Lung (tissue), 12 donors: ENCODE results near the gene AGAP1. TPM values are rescaled to one million over a fixed set of nuclear protein-coding genes. Genes with fewer than 3 reads are reported as not detected.

ENCODE experiments used
- ATAC-seq: fragments of 200-7000 bp; cut with Tn5 transposase; one replicate; pipeline ENCODE4 v1.9.1; 2020; ENCODE audit warnings: moderate number of reproducible peaks; ENCODE audit not compliant: insufficient read depth, low FRiP score
- DNase-seq, 3 donors: peaks; one replicate each; pipeline ENCODE4 v3.0.0-alpha.2; 2013 to 2017
- H3K27ac ChIP-seq, 2 donors: one replicate each; pipeline ENCODE4 v1.5.1; 2013; ENCODE audit warnings: mild to moderate bottlenecking in 2 of 2, moderate library complexity in 2 of 2, control low read depth in 1 of 2, inconsistent platforms in 1 of 2, low read depth in 1 of 2, low read length in 1 of 2
- H3K27me3 ChIP-seq, 3 donors: one replicate each; pipeline ENCODE4 v1.5.1; 2013; ENCODE audit warnings: low read length in 2 of 3; ENCODE audit not compliant: control insufficient read depth in 3 of 3, insufficient read depth in 3 of 3
- H3K36me3 ChIP-seq, 4 donors: one replicate each; pipeline ENCODE4 v1.5.1; 2013; ENCODE audit warnings: low read length in 4 of 4, mild to moderate bottlenecking in 1 of 4, moderate library complexity in 1 of 4; ENCODE audit not compliant: control insufficient read depth in 4 of 4, insufficient read depth in 4 of 4
- H3K4me1 ChIP-seq, 5 donors: one replicate each; pipeline ENCODE4 v1.5.1; 2013; ENCODE audit warnings: low read length in 5 of 5, mild to moderate bottlenecking in 2 of 5, moderate library complexity in 1 of 5; ENCODE audit not compliant: control insufficient read depth in 5 of 5, insufficient read depth in 5 of 5
- H3K4me3 ChIP-seq: one replicate; pipeline ENCODE4 v1.5.1; 2013; ENCODE audit warnings: mild to moderate bottlenecking, control low read depth, moderate library complexity
- H3K9ac ChIP-seq, 2 donors: one replicate each; pipeline ENCODE4 v1.5.1; 2013; ENCODE audit warnings: low read length in 2 of 2, control low read depth in 1 of 2; ENCODE audit not compliant: insufficient read depth in 1 of 2
- H3K9me3 ChIP-seq, 4 donors: one replicate each; pipeline ENCODE4 v1.5.1; 2013; ENCODE audit warnings: low read length in 3 of 4, mild to moderate bottlenecking in 1 of 4, moderate library complexity in 1 of 4; ENCODE audit not compliant: control insufficient read depth in 4 of 4, insufficient read depth in 3 of 4
- WGBS, 2 donors: extraction: QIAGEN DNeasy Blood & Tissue Kit; methylation state at CpG; one replicate each; pipeline ENCODE4 v1.1.7; 2013; 5-methylcytosine and 5-hydroxymethylcytosine counted together
- polyA plus RNA-seq, 2 donors: library from polyadenylated mRNA; stranded (reverse); fragments of 200-250 nt; gene quantifications; one replicate each; pipeline ENCODE4 v1.2.1, GENCODE V29; 2013
- total RNA-seq, 2 donors: library from RNA; depleted of rRNA in 1 of 2; stranded (reverse); fragments of >200 nt in 1 of 2; gene quantifications; one replicate each; pipeline ENCODE4 v1.2.1, GENCODE V29; 2014 to 2021
- TF ChIP-seq, protein P1 (sequence below): IDR thresholded peaks from 2 replicates; pipeline ENCODE4 v1.5.1; 2012; ENCODE audit warnings: mild to moderate bottlenecking; ENCODE audit errors: control extremely low read depth, extremely low read depth
- donor health status: control.
- donor health status: control.
- donor health status: Bipolar disorder and iron deficiency.
- donor health status: healthy.
- donor health status: DM: yes; HTN: yes; CAD: no.

The AGAP1 gene
- total and polyA plus RNA-seq, 4 donors = 6.6 to 39.4 (median 20.2) TPM

DNA sequence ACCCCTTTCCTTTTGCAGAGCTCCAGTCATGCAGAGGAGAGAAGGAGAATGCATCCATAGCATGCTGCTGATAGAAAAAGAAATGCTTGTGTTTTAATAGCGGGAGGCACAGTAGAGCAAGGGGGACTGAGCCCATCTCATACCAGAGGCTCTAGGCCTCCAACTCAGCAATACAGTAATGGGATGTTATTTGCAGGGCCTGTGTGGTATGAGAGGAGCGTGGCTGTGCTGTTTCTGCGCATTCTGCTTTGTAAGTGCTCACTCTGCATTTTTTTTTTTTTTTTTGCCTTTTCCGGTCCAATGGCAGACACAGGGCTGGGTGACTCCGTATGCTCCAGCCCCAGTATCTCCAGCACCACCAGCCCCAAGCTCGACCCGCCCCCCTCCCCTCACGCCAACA lies 474.3 kb downstream of the AGAP1 start:
- H3K4me1 ChIP-seq = no peaks in the 10 kb centered on the region
- H3K9me3 ChIP-seq = no peaks in the 10 kb centered on the region
- no peak for DNase-seq
- no peak overlapping the region for H3K4me3 ChIP-seq
- H3K9ac ChIP-seq = no peak overlapping the region
- no peak overlapping the region for H3K27ac ChIP-seq
- ATAC-seq = no peak
- 94 to 99% methylated on average over 8 of the region's 8 CpGs for WGBS, 2 donors
- peaks cover 0 to 18% (median 9%) of the 10 kb centered on the region in 4 donors for H3K36me3 ChIP-seq
- no peaks in the 10 kb centered on the region for H3K27me3 ChIP-seq
- TF ChIP-seq, protein P1, sequence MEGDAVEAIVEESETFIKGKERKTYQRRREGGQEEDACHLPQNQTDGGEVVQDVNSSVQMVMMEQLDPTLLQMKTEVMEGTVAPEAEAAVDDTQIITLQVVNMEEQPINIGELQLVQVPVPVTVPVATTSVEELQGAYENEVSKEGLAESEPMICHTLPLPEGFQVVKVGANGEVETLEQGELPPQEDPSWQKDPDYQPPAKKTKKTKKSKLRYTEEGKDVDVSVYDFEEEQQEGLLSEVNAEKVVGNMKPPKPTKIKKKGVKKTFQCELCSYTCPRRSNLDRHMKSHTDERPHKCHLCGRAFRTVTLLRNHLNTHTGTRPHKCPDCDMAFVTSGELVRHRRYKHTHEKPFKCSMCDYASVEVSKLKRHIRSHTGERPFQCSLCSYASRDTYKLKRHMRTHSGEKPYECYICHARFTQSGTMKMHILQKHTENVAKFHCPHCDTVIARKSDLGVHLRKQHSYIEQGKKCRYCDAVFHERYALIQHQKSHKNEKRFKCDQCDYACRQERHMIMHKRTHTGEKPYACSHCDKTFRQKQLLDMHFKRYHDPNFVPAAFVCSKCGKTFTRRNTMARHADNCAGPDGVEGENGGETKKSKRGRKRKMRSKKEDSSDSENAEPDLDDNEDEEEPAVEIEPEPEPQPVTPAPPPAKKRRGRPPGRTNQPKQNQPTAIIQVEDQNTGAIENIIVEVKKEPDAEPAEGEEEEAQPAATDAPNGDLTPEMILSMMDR = no peak

DNA sequence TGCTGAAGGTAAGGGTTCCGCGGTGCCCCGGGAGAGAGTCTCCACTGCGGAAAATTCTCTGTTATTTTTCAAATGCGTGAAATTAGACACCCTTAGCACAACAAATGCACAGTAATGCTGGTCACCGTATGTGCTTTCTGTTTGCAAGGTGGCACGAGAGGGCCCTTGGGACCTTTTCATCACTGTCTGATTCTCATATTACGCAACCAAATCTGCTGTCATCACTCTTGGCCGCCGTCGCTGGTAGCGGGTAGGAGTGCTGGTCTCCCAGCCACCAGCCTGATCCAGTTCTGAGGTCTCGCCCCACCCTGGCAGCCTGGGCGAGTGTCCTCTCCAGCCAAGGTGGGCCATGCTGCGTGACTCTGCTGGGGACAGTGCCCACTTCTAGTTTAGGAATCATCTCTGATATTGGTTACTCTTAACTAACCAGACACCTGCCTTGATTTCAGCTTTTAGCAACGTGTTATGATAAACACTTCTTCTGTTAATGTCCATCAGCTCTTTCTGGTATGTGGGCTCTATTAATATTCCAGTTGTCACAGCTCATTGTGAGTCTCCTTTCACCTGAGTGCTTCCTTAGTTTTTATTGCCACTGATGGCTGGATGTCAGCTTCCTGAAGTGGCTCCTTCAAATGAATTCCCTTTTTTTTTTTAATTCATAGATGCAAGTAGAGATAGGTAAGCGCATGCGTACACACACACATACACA lies 474.9 kb downstream of the AGAP1 start:
- no peaks in the 10 kb centered on the region for H3K4me1 ChIP-seq
- no peak overlapping the region for H3K9ac ChIP-seq
- no peaks in the 10 kb centered on the region for H3K9me3 ChIP-seq
- TF ChIP-seq, protein P1 = no peak
- peaks cover 0 to 18% (median 9%) of the 10 kb centered on the region in 4 donors for H3K36me3 ChIP-seq
- DNase-seq (no peak), ATAC-seq (no peak)
- no peak overlapping the region for H3K4me3 ChIP-seq
- H3K27ac ChIP-seq = no peak overlapping the region
- 93 to 94% methylated on average over 18 of the region's 18 CpGs for WGBS, 2 donors
- no peaks in the 10 kb centered on the region for H3K27me3 ChIP-seq

DNA sequence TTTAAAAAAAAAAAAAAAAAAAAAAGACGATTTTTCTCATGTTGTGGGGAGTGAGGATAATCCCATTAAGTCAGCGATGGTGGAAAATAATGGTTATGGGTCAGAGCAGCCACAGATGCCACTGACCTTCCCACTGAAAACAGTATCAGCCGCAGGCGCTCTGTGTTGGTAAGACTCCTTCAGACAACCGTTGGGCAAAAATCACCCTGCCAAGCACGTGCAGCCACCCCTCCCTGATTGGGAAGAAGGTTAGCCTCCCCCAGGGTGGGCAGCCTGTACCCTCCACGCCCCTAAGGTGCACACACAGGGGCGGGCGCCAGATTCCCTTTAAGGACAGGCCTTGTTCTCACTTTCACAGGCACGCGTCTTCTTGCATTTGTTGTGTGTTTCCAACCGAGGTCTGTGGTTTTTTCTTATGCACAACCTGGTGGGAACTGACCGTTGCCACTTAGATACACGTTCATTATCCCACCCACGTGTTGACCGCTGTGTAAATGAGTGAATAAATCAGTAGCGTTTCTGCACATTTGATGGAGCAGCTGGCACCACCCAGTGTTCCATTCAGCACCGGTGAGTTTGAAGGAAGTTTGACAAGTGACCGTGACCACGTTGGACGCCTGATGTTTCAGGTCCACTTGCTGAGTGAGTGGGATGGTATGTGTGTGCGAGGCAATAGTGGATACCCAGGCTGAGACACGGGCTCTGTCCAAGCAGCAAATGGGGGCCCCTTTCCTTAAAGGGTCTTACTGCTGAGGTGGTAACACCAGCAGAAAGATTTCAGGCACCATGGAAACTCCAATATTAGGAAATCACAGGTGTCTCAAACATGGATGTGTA lies 476.6 kb downstream of the AGAP1 start:
- no peak for ATAC-seq
- Histone ChIP-seq H3K27ac (no peak overlapping the region), H3K36me3 (peaks cover 0 to 18% (median 10%) of the 10 kb centered on the region in 4 donors), H3K9ac (no peak overlapping the region), H3K27me3 (no peaks in the 10 kb centered on the region), H3K9me3 (no peaks in the 10 kb centered on the region), H3K4me1 (no peaks in the 10 kb centered on the region), H3K4me3 (no peak overlapping the region)
- TF ChIP-seq, protein P1 = no peak
- 93% methylated on average over 23 of the region's 23 CpGs for WGBS, 2 donors
- DNase-seq = no peak
